HepG2 (cell line): ENCODE results near the gene CUL5. TPM values are rescaled to one million over a fixed set of nuclear protein-coding genes. Genes with fewer than 3 reads are reported as not detected.

Source experiments
- ARID2 ChIP-seq: sonication (generic); formaldehyde crosslinking; IDR thresholded peaks from 2 replicates; pipeline ENCODE4 v1.8.1; 2022; ENCODE audit warnings: mild to moderate bottlenecking, missing genetic modification reagents, borderline replicate concordance
- ATF7 ChIP-seq, 2 experiments: fragments of 450-650 bp in 1 of 2; sonication (generic) in 1 of 2; formaldehyde crosslinking in 1 of 2; IDR thresholded peaks; 2 replicates each; pipeline versions ENCODE4 v1.4.0 to v1.6.1; 2016 to 2020; ENCODE audit warnings: antibody characterized with exemption in 1 of 2, mild to moderate bottlenecking in 1 of 2, missing genetic modification reagents in 1 of 2
- HCFC1 ChIP-seq: fragments of 150-350 bp; IDR thresholded peaks from 2 replicates; pipeline ENCODE4 v1.6.1; 2014; ENCODE audit warnings: low read depth, low read length
- MEF2D ChIP-seq: sonication (generic); formaldehyde crosslinking; IDR thresholded peaks from 2 replicates; pipeline ENCODE4 v1.5.1; 2020; ENCODE audit warnings: mild to moderate bottlenecking, missing genetic modification reagents
- MLXIP ChIP-seq: sonication (generic); formaldehyde crosslinking; IDR thresholded peaks from 2 replicates; pipeline ENCODE4 v1.9.0; 2021; ENCODE audit warnings: missing genetic modification reagents, borderline replicate concordance
- MYNN ChIP-seq: sonication (generic); formaldehyde crosslinking; IDR thresholded peaks from 2 replicates; pipeline ENCODE4 v1.4.0; 2020; ENCODE audit warnings: mild to moderate bottlenecking, low read depth, missing genetic modification reagents
- PHF20 ChIP-seq: sonication (generic); formaldehyde crosslinking; IDR thresholded peaks from 2 replicates; pipeline ENCODE4 v1.5.0; 2020; ENCODE audit warnings: mild to moderate bottlenecking, missing genetic modification reagents
- POGK ChIP-seq: sonication (generic); formaldehyde crosslinking; conservative IDR thresholded peaks from 2 replicates; pipeline ENCODE4 v1.8.0; 2022; ENCODE audit warnings: mild to moderate bottlenecking, moderate library complexity, missing genetic modification reagents
- XBP1 ChIP-seq: sonication (generic); formaldehyde crosslinking; IDR thresholded peaks from 2 replicates; pipeline ENCODE4 v1.5.0; 2020; ENCODE audit warnings: missing genetic modification reagents
- ZBTB38 ChIP-seq: sonication (generic); formaldehyde crosslinking; IDR thresholded peaks from 2 replicates; pipeline ENCODE4 v1.5.1; 2020; ENCODE audit warnings: mild to moderate bottlenecking, missing genetic modification reagents
- ZBTB39 ChIP-seq: sonication (generic); formaldehyde crosslinking; IDR thresholded peaks from 2 replicates; pipeline ENCODE4 v1.5.0; 2020; ENCODE audit warnings: missing genetic modification reagents
- ZNF281 ChIP-seq: sonication (generic); formaldehyde crosslinking; IDR thresholded peaks from 2 replicates; pipeline ENCODE4 v1.4.0; 2020; ENCODE audit warnings: missing genetic modification reagents, borderline replicate concordance
- ZNF33B ChIP-seq: sonication (generic); formaldehyde crosslinking; IDR thresholded peaks from 2 replicates; pipeline ENCODE4 v1.5.1; 2020; ENCODE audit warnings: mild to moderate bottlenecking, missing genetic modification reagents
- ZNF367 ChIP-seq: sonication (generic); formaldehyde crosslinking; IDR thresholded peaks from 2 replicates; pipeline ENCODE4 v1.4.0; 2020; ENCODE audit warnings: missing genetic modification reagents, borderline replicate concordance
- ZNF530 ChIP-seq: sonication (generic); formaldehyde crosslinking; IDR thresholded peaks from 2 replicates; pipeline ENCODE4 v1.5.0; 2020; ENCODE audit warnings: low read depth, mild to moderate bottlenecking, missing genetic modification reagents
- ZNF572 ChIP-seq: sonication (generic); formaldehyde crosslinking; IDR thresholded peaks from 2 replicates; pipeline ENCODE4 v1.5.1; 2020; ENCODE audit warnings: mild to moderate bottlenecking, missing genetic modification reagents
- ZNF7 ChIP-seq: IDR thresholded peaks from 2 replicates; pipeline ENCODE4 v1.6.1; 2016; ENCODE audit warnings: missing biosample characterization, missing genetic modification reagents
- ZNF775 ChIP-seq: sonication (generic); formaldehyde crosslinking; IDR thresholded peaks from 2 replicates; pipeline ENCODE4 v1.4.0; 2020; ENCODE audit warnings: missing genetic modification reagents, mild to moderate bottlenecking, moderate library complexity, borderline replicate concordance
- ZNF792 ChIP-seq: IDR thresholded peaks from 2 replicates; pipeline ENCODE4 v1.6.1; 2016
- polyA plus RNA-seq, 8 experiments: library from polyadenylated mRNA; depleted of rRNA in 3 of 8; stranded (reverse) in 7 of 8; unstranded in 1 of 8; fragments of >200 nt; fragmentation: Illumina TruSeq in 4 of 8; extraction: Trizol in 4 of 8; gene quantifications; 2 replicates each; pipeline versions ENCODE4 v1.2.1 to v1.2.3, GENCODE V29; 2011 to 2016; ENCODE audit warnings: low read depth in 4 of 8, missing spikeins in 1 of 8, mixed read lengths in 1 of 8; ENCODE audit not compliant: insufficient read depth in 1 of 8
- total RNA-seq, 5 experiments: library from RNA; depleted of rRNA; stranded (reverse); fragments of >200 nt; fragmentation: Illumina TruSeq; extraction: Trizol; gene quantifications; 2 replicates each; pipeline ENCODE4 v1.2.3, GENCODE V29; 2016; ENCODE audit warnings: low read depth in 1 of 5

CUL5 gene
- total and polyA plus RNA-seq, 2 of the 13 experiments (the other 11 are each of a cell fraction or from before 2014, with no cell fraction given) = 7.0 to 24.7 TPM

GRCh38 chr11:108008656-108009496 is at the start of gene CUL5 (continued):
- TF ChIP-seq ZBTB39 (CRISPR knock-in tag) (peak; percentile 46; the same call in 1 of the 2 replicates), MYNN (CRISPR knock-in tag) (0 out of 2 replicates have a peak, but pooled peaks have one; percentile 42), ZNF775 (0 out of 2 replicates have a peak, but pooled peaks have one; percentile 72), ZNF281 (CRISPR knock-in tag) (no peak), MLXIP (CRISPR knock-in tag) (no peak), ZNF572 (CRISPR knock-in tag) (no peak), MEF2D (CRISPR knock-in tag) (peak; percentile 65; the same call in 1 of the 2 replicates), XBP1 (CRISPR knock-in tag) (no peak), POGK (CRISPR knock-in tag) (no peak; the same call in 1 of the 2 replicates), ARID2 (CRISPR knock-in tag) (no peak), ZNF792 (peak; percentile 71; the same call in 1 of the 2 replicates), ATF7 (IDR thresholded peaks at IDR 0.05) (no peak), ATF7 (CRISPR knock-in tag; IDR thresholded peaks at IDR 0.05) (no peak; the same call in 1 of the 2 replicates), ZNF33B (no peak; the same call in 1 of the 2 replicates), HCFC1 (peak; percentile 16; the same call in 1 of the 2 replicates), PHF20 (CRISPR knock-in tag) (peak; percentile 83), ZNF367 (peak; percentile 13; the same call in 1 of the 2 replicates), ZNF530 (CRISPR knock-in tag) (no peak), ZBTB38 (CRISPR knock-in tag) (peak; percentile 83; the same call in 1 of the 2 replicates), ZNF7 (no peak)
